OCI-LY7 (cell line): Measurements from ENCODE around the gene ZNF547. TPM values are rescaled to one million over a fixed set of nuclear protein-coding genes. Genes with fewer than 3 reads are reported as not detected.

Experiments
- BruUV-seq: library from RNA; stranded (reverse); fragments of 400-500 nt; replicated peaks from 2 replicates; lab custom pipeline; 2021; lab: Mats Ljungman, UMichigan
- CTCF ChIA-PET: fragments of 300-600 bp; sonication (Branson Sonifier 250); formaldehyde crosslinking; loops from one replicate; lab custom pipeline; 2022; ENCODE audit warnings: antibody characterized with exemption; ENCODE audit not compliant: unreplicated experiment; lab: Charles Lee
- POLR2A ChIA-PET: fragments of 300-600 bp; sonication (Branson Sonifier 250); formaldehyde crosslinking; loops from one replicate; lab custom pipeline; 2022; ENCODE audit warnings: antibody characterized with exemption; lab: Charles Lee
- DNase-seq: peaks from one replicate; pipeline ENCODE4 v3.0.0-alpha.2; 2015; ENCODE audit warnings: low spot score
- H2AFZ ChIP-seq: fragments of 200-600 bp; sonication (generic), shearing (Covaris generic); 2 replicates; pipeline ENCODE4 v1.6.1; 2014; ENCODE audit warnings: mild to moderate bottlenecking, antibody characterized with exemption, low read length, moderate library complexity
- H3K27ac ChIP-seq: fragments of 200-600 bp; sonication (generic); 2 replicates; pipeline ENCODE4 v1.5.1; 2014; ENCODE audit warnings: mixed run types, low read depth, mild to moderate bottlenecking, moderate library complexity, low read length, inconsistent platforms; ENCODE audit not compliant: poor library complexity, severe bottlenecking
- H3K36me3 ChIP-seq: fragments of 200-600 bp; sonication (generic); 2 replicates; pipeline ENCODE4 v1.6.1; 2014; ENCODE audit warnings: mild to moderate bottlenecking, antibody characterized with exemption, low read length, moderate library complexity, mixed read lengths; ENCODE audit not compliant: insufficient read depth
- H3K4me1 ChIP-seq: fragments of 200-600 bp; sonication (generic); 2 replicates; pipeline ENCODE4 v1.5.1; 2014; ENCODE audit warnings: mild to moderate bottlenecking, low read length; ENCODE audit not compliant: insufficient read depth, poor library complexity, severe bottlenecking
- H3K4me2 ChIP-seq: fragments of 200-600 bp; sonication (generic); 2 replicates; pipeline ENCODE4 v1.6.1; 2014; ENCODE audit warnings: mild to moderate bottlenecking, low read length
- H3K4me3 ChIP-seq: fragments of 200-600 bp; sonication (generic); 2 replicates; pipeline ENCODE4 v1.5.1; 2014; ENCODE audit warnings: mild to moderate bottlenecking, low read depth, low read length; ENCODE audit not compliant: poor library complexity, severe bottlenecking
- H3K79me2 ChIP-seq: fragments of 200-600 bp; sonication (generic); 2 replicates; pipeline ENCODE4 v1.6.1; 2016; ENCODE audit warnings: low read depth, mild to moderate bottlenecking, low read length, moderate library complexity, mixed read lengths; ENCODE audit not compliant: insufficient read depth
- H3K9me2 ChIP-seq: fragments of 200-600 bp; sonication (generic); 2 replicates; pipeline ENCODE4 v1.6.1; 2016; ENCODE audit warnings: mild to moderate bottlenecking, low read length, mixed read lengths; ENCODE audit not compliant: insufficient read depth
- H3K9me3 ChIP-seq: fragments of 200-600 bp; sonication (generic); 2 replicates; pipeline ENCODE4 v1.6.1; 2014; ENCODE audit warnings: mild to moderate bottlenecking, mixed run types, low read length, mixed read lengths
- H4K20me1 ChIP-seq: fragments of 200-600 bp; sonication (generic); 2 replicates; pipeline ENCODE4 v1.6.1; 2014; ENCODE audit warnings: mild to moderate bottlenecking, antibody characterized with exemption, low read length, moderate library complexity, mixed read lengths; ENCODE audit not compliant: insufficient read depth
- CTCF ChIP-seq: fragments of 200-600 bp; sonication (generic); conservative IDR thresholded peaks from 2 replicates; pipeline ENCODE4 v1.5.1; 2014; ENCODE audit warnings: mild to moderate bottlenecking, antibody characterized with exemption, low read length, moderate library complexity, mixed read lengths
- EZH2phosphoT487 ChIP-seq: fragments of 200-600 bp; sonication (generic); IDR thresholded peaks from 2 replicates; pipeline ENCODE4 v1.6.1; 2018; ENCODE audit warnings: low read depth, borderline replicate concordance, mild to moderate bottlenecking, mixed run types, antibody characterized with exemption, low read length, moderate library complexity, mixed read lengths
- intact Hi-C: fragments of 100-400 bp; cut with micrococcal nuclease; formaldehyde crosslinking; loops from one replicate; pipeline ENCODE4 v1.10.0; 2022; ENCODE audit not compliant: unreplicated experiment
- total RNA-seq, 2 experiments: library from RNA; depleted of rRNA in 1 of 2; stranded (reverse); fragments of >200 nt in 1 of 2; shearing (Covaris generic) in 1 of 2; gene quantifications; 2 replicates each; pipeline ENCODE4 v1.2.3, GENCODE V29; 2014 to 2022

Gene ZNF547
- total RNA-seq, 2 experiments from 2014 or later: 3.9 to 4.5 TPM

- ChIA-PET POLR2A (interaction anchor here (0.6 to 0.7 kb wide), 2 partner anchors 18 to 93 kb away, joined by 4 to 5 read pairs; no protein-coding TSS in a partner anchor), CTCF (no interaction called here)
- Histone ChIP-seq H3K36me3 (no peaks in the 10 kb centered on the region), H4K20me1 (no peaks in the 10 kb centered on the region), H3K9me2 (no peaks in the 10 kb centered on the region), H3K27ac (no peak overlapping the region), H2AFZ (no peak overlapping the region), H3K79me2 (peaks cover 16% of the 10 kb centered on the region; the same call in 1 of the 2 replicates), H3K9me3 (peaks cover 6% of the 10 kb centered on the region; the same call in 1 of the 2 replicates), H3K4me1 (peaks cover 14% of the 10 kb centered on the region), H3K4me2 (no peak overlapping the region), H3K4me3 (no peak overlapping the region)
- TF ChIP-seq EZH2phosphoT487: no peak
- no peak for TF ChIP-seq CTCF
- intact Hi-C loops: no loop called here
- DNase-seq: no peak
- BruUV-seq: no TSS peak
Measured at GRCh38 chr19:57348136-57348535, 15.2 kb upstream of the ZNF547 start.

- DNase-seq: peak; percentile 93
- H2AFZ ChIP-seq: peak within 1 kb of the TSS; percentile 90
- H4K20me1 ChIP-seq: no peaks in the 10 kb centered on the region
- H3K36me3 ChIP-seq: peaks cover 14% of the 10 kb centered on the region; the same call in 1 of the 2 replicates
- H3K4me2 ChIP-seq: peak within 1 kb of the TSS; percentile 94
- CTCF ChIA-PET: no interaction called here
- H3K4me1 ChIP-seq: peaks cover 14% of the 10 kb centered on the region
- H3K9me3 ChIP-seq: peaks cover 6% of the 10 kb centered on the region; the same call in 1 of the 2 replicates
- no peak within 1 kb of the TSS for H3K27ac ChIP-seq
- TF ChIP-seq EZH2phosphoT487 (no peak), CTCF (no peak)
- POLR2A ChIA-PET: interaction anchor here (0.6 to 1.5 kb wide), 3 partner anchors 12 to 411 kb away, joined by 3 to 7 read pairs (median 3); partner anchors contain the start of gene ZNF548
- peak within 1 kb of the TSS; percentile 98 for H3K4me3 ChIP-seq
- H3K79me2 ChIP-seq: peaks cover 16% of the 10 kb centered on the region; the same call in 1 of the 2 replicates
- intact Hi-C loops: loop anchor here (1.0 kb wide), 1 partner anchor 71 kb away; the partner anchor contains the start of gene ZNF460
- H3K9me2 ChIP-seq: no peaks in the 10 kb centered on the region
- BruUV-seq: TSS peak; percentile 71
Measured at GRCh38 chr19:57350877-57351805, 12.2 kb upstream of the ZNF547 start, which contains the start of gene ZNF304. ZNF304 (plus strand) TSS chr19:57351271; CDS start chr19:57351665, 394 bp downstream.
